HG03558 (cell line): ENCODE results near the gene CACNA1C.

Source experiments
- ATAC-seq: cut with Tn5 transposase; IDR thresholded peaks from one replicate; pipeline ENCODE4 v1.9.1; 2021; ENCODE audit warnings: moderate number of reproducible peaks; ENCODE audit not compliant: unreplicated experiment; ENCODE audit errors: extremely low read depth

Gene CACNA1C

DNA sequence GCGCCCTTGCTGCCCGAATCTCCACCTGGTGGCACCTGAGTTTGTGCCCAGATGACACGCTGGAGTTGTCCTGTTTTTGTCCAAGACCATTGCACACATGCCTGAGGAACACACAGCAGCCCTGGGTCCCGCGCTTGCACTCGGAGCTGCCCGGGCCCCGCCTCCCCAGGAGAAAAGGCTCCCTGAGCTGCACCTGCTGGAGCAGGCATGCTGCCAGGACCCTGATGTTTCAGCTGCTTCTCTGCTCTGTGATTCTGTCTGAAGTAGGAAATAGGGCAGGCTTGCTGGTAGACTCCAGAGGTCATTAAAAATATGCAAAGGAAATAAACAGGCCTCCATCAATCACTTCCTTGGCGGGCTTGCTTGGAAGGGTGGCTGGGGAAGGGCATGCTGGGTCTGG, 271.6 kb downstream of the CACNA1C start:
- no peak for ATAC-seq

DNA sequence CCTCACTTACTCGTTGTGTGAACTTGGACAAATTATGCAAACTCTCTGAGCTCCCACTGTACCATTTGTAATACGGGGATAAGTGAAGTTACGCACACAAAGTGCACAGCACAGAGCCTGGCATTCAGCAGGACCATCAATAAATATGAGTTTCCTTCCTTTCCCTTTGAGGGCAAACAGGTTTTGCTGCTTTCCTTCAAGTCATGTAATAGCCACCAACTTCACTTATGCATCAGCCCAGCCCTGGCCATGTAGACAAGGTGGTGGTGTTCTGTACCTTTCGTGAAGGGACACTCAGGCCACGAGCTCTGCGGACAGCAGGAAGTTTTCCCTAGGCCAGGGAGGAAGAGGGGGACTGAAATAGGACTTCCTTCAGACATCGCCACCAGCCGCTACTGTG, 272.7 kb downstream of the CACNA1C start:
- no peak for ATAC-seq

DNA sequence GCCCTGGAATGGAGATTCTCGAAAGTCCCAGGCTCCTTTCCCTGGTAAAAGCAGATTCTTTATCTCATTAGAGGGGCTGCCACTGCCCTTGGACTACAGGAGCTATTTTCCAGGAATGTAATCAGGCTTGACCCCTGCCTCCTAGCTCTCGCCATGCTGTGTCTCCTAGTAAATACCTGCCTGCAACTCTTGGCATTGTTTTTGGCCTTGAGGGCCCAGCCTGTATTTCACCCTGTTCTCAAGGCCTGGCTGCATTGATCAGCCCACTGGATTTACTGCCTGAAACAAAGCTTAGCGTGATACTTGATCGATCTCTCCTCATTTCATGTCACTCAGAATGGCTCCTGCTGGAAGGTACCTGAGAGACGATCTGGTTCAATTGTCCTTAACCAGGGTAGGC, 273.7 kb downstream of the CACNA1C start:
- ATAC-seq, result no peak

DNA sequence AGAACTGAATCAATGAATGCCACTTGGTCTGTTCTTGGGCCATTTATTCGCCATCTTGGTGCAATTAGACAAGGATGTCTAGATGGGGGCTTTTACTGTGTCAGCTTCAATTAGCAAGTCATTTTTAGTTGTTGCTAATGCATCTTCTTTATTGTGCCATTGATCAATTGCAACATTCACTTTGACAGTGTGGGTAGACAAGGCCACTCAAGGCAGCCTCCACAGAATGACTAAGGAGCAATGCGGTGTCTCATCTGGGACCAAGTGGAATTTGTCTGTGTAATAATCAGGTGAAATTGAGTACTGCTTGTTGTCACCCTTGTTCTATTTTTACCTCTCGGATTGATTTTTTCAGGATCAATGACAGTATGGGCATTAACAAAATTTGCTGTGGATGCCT, 275.9 kb downstream of the CACNA1C start:
- ATAC-seq, result no peak

DNA sequence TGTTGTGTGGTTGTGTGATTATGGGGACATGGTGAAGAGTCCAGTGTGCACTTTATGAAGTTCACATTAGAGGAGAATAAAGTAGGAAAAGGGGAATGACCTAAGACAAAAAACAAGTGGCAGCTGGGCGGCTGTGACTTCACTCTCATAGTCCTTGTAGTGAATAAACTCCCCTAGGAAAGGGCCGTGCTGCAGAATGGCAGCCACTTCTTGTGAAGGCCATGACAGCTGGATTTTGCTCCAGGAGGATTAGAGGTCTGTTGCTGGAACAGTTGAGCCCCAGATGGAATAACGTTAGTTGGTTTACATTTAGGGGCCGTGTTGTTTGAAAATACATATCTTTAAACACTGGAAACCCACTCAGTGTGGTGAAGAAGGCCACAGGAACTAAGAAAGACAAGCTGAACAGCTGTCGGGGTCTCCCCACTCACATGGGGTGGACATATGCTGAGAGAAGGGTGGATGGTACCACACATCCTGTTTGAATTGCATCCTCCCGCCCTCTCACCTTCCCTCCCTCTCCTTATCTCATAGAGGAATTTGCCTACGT, 276.9 kb downstream of the CACNA1C start:
- no peak for ATAC-seq

DNA sequence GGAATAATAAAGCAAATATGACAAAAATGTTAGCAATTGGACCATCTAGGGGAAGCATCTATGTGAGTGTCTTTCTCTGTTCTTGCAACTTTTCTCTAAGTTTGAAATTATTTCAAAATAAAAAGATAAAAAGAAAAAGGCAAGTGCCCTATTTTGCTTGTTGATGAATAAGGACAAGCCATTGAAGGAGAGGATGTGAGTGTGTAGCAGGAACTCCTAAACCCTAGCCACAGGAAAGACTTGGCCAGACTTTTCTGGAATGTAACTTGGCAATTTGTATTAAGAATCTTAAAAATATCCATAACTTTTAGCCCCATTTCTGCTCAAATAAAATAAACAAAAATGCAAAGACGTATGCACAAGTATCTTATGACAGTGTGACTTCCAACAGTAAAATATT, 279.4 kb downstream of the CACNA1C start:
- no peak for ATAC-seq

DNA sequence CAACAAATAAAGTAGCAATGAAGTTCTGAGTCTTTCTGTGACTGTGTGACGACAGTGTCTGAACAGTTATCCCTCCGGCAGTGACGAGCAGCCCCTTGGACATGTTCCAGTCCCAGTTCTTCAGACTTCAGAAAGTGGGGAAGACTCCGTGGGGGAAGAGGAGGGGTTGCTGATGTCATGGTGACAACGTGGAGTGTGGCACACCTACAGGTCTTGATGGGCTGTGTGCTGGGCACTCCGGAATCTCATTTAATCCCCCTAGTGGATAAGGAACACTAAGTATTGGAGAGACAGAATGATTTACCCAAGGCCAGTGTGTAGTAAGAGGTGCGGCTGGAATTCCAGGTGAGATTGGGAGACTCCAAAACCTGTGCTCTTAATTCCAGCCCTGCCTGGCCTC, 280.2 kb downstream of the CACNA1C start:
- no peak for ATAC-seq

DNA sequence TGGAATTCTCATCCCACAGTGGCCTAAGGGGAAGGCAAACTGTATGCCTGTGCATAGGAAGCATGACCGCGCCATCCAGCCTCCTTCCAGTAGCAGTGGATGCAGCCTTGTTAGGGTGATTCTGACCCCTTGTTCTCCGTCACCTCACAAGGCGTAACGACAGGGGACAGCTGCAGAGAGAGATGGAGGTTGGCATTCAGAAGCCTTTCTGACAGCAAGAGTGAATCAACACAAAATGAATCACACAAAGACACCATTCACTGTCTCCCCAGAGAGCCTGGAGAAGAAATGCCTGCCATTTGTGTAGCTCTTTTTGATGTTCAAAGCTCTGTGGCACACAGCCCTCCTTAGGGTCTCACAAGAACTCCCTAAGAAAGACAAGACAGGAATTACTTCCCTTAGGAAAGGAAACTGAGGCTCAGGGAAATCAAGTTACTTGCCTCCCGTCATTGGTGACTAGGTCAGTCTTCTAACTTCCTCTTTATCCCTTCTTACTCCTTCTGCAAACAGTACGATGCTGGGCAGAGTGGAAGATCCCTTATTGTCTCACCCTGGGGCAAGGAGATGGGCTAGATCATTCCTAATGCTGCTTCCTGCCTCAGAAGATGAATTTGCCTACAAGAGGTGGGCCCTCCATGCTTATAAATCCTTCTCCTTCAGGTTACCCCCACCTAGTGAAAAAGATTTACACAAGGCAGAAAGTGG, 280.9 kb downstream of the CACNA1C start:
- no peak for ATAC-seq

DNA sequence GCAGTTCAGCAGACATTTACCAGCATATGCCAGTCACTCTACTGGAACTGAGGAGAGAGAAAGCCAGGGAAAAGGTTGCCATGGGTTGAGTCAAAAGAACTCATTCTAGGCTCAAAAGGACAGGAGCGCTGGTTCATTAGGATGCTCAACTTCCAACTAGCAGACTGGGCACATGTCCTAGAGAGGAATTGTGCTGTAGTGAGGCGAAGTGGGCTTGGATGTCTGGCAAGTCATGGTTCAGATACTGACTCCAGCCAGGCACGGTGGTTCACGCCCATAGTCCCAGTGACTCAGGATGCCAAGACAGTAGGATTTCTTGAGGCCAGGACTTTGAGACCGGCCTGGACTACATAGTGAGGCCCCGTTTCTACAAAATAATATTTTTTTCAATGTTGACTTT, 281.5 kb downstream of the CACNA1C start:
- ATAC-seq, result no peak

DNA sequence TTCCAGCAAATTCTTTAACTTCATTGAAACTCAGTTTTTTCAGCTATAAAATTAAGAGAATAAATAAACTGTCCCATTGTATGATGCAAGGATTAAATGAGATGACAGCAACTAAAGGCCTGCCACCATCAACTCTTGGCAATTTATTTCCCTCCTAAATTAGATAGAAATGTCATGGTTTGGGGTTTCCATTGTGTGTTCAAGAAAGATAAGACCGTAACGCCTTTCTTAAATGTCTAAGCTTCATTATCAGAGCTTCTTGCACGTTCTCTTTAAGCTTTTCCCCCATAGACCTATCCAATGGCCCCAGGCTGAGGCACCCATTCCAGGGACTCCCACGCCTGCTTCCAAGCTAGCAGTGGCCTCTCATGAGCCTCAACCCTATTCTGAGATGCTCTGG, 281.9 kb downstream of the CACNA1C start:
- no peak for ATAC-seq

DNA sequence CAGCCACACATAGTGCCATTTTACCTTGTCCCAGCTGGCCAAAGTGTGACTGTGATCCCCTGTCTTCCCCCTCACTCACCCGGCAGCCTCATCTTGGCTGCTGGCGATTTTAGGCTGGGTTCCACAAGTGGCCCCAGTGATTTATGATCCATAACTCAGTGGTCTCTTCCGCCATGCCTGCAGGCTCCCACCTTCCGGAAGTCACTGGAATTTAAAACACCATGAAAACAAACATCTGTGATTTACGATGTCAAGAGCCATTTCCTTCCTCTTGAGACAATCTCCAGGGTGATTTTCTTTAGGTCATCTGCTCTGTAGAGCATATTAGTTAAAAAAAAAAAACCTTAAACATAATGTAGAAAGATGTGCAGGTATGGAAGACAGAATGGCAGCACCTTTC, 282.3 kb downstream of the CACNA1C start:
- no peak for ATAC-seq

DNA sequence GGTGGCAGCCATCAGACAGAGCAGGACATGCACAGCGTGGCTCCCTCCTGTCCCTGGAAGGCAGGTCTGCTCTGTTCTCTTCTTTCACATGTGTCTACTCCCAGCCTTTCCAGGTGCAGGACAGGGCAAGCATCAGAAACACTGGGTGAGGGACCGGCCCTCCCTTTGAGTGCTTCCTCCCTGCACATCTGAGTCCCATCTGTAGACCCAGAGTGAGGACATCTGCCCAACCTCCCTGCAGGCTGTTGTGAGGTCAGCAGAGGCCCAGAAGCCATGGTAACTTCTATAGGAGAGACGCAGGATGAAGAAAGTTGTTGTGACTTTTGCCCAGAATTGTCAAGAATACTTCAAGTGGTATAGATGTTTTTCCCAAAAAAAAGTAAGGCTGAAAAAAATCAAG, 282.7 kb downstream of the CACNA1C start:
- no peak for ATAC-seq

DNA sequence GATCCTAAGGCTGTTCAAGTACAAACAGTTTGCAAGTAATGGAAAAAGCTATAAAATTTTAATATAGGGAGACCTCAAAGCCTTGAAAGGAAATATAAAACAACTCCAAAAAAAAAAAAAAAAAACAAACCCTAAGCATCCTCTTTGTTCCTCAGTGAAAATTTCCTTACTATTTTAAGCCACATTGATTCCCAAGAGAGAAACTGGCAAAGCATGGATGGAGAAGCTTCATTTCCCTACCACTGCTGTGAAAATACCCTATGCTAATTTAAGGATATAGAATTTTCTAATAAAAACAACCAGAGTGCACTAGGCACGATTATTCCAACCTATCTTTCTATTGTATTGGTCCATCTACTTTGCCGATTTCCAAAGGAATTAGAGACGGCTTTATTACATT, 283.1 kb downstream of the CACNA1C start:
- ATAC-seq, result no peak

DNA sequence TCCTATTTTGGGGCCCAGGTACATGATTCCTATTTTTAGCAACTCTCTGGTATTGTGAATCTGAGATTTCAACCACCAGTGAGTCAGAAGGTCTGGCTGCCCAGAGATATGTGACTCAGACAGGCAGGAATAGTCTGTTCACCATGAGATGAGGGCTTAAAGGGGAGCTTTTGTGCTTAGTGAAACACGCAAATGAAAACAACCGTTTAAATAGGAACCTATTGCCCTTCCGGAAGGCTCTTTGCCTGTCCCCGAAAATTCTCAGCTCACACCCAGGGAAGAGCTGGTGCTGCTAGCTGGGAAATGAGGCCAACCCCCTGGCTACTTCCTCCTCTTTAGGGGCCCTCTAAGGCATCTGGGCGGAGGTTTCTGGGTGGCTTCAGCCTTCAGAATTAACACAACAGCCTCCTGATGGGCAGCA, 283.6 kb downstream of the CACNA1C start:
- ATAC-seq, result peak; percentile 81

DNA sequence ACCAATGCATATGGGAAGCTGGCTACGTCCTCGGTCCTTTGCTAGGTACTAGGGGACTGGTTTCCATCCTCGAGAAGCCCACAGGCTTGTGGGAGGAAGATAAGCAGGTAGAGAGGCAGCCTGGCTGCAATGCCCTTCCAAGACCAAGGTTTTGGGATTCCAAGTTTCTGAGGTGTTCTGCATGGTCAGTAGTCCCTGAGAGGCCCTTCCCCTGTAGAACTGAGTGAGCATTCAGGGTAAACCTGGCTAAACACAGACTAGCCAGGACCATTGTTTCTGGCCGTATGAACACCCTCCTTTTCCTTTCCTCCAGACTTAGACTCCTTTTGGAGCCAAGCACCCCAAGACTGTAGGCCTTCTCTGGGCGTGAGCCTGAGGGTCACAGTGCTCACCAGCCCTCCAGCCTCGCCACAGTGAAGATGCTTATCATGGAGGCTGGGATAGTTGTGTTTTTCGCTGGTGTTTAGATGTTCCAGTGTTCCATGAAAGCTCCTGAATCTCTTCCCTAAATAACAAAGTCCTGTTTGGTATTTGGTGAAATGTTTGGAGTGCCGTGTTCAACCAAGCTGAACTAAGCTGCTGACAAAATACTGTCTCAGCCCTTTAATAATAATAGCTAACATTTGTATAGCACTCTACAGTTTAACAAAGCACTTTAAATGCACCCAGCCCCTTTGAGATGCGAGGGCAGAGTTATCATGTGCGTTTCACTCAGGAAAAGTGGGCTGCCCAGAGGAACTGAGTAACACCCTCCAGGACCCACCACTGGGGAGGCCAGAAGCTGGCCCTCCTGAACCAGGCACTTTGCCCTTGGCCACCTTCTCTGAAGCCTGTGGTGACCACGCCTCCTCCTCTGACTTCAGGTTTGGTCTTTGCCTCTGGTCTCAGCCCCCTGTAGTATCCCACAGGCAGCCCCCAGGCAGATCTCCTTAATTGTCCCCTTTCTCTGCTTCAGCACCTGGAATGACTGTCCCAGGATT, 284.5 kb downstream of the CACNA1C start:
- no peak for ATAC-seq

DNA sequence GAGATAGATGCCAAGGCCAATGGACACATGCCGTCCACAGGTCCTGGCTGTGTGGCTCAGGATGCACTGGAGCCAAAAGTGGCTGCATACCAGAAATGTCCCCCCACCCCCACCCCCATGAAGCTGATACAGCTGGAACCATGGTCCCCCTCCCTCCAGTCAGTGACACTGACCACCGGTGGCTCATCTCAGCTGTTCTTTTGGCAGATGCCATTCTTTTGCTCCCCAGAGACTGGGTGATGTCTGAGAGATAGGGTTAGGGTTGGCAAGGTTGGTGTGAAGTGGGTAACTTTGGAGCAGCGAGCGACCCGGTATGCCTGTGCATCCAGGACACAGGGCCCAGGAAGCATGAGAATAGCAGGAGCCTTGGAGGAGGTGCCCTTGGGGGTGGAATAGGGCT, 285.6 kb downstream of the CACNA1C start:
- ATAC-seq, result no peak

DNA sequence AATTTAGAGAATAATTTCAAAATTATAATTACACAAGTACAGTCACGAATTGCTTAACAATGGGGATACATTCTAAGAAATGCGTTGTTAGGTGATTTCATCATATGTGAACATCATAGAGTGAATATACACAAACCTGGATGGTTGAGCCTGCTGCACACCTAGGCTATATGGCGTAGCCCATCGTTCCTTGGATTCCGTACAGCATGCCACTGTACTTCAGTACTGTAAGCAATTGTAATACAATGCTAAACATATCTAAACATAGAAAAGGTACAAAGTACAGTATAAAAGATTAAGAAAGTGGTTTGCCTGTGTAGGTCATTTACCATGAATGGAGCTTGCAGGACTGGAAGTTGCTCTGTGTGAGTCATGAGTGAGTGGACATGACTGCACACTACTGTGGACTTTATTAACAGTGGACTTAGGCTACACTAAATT, 286.2 kb downstream of the CACNA1C start:
- ATAC-seq, result no peak

DNA sequence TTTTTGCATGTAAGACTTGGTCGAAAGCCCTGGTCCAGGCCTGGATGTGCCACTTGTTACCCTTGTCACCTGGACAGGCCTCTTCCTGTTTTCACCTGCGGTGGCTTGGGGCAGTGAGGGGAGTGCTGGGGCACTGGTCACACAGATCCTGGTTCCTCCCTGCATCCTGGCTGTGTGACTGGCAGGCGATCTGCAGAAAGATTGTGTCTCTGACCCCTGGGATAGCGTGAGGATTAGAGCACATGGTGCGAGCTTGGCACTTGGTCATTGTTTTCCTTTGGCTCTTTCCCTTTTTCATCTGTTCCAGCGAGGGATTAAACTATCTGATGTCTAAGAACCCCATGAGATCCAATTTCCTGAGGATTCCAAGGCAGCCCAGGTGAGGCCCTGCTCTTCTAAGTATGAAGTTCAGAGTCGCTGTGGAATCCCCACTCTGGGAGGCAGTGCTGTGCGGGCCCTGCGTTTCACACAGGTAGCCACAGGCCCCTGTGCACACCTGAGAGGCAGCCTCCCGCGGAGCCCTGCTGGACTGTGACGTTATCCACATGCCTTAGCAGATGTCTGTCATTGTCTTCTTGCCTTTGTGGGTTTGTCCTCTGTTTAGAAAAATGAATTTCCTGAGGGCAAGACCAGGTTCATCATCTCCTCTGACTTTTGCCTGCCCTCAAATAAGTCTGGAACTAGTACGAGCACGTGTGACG, 288.4 kb downstream of the CACNA1C start:
- ATAC-seq, result no peak

DNA sequence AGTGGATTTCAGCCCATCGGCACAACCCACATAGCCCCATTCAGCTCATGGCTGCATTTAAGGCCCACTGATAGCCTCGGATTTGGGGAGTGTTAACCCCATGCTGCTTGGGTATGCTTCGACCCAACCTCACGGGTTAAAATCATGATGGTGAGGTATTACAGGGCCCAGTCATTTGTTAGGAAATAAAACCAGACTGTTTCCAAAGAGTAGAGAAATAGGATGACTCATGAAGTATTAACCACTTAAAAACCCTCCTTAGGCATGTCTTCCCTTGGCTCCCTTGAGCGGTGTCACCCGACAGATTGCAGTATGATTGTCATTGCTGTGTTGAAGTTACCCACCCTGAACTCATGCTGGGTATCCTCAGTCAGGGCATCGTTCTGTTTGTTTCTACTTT, 289.1 kb downstream of the CACNA1C start:
- ATAC-seq, result no peak

DNA sequence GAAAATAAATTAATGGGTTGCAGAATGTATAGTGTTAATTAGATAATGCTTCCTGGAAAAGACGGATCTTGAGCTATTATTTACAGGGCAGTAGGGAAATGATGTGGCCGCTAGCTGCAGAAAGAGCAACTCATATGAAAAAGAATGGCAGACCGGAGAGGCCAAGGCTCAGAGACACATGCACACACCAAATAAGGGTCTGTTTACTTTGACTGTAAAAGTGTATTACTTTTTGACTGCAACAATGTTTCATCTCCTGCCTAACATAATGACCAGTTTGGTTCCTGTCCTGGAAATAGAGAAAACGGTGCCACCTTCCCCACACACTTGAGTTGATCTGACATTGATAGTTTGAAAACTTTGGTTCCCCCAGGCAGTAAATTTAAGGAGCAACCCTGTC, 290.9 kb downstream of the CACNA1C start:
- ATAC-seq, result no peak

DNA sequence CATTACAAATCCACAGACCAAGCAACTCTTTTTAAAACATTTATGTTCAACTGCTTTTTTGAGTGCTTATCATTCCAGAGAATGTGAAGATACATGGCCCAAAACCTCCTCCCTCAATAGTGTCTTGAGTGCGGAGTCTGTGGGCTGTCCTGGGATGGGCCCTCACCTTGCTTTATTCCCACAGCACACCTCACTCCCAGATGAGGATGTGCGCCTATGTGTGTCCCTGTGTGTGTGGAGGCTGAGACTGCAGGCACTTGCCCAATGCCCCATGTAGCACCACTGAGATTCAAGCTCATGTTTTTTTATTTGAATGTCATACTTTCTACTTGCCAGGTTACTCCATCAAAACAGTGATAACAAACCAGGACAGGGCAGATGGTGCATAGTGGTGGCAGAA, 291.7 kb downstream of the CACNA1C start:
- no peak for ATAC-seq
